ENCODE measurements around the gene ABCC4. TPM values are rescaled to one million over a fixed set of nuclear protein-coding genes. Genes with fewer than 3 reads are reported as not detected.

Gene ABCC4
- total RNA-seq, 1 experiment from 2014 or later, result 26.3 TPM

- DNase-seq (ENCODE audit: low read depth, low spot score) (no peak), ATAC-seq (no peak)
- TF ChIP-seq POLR2A (IDR thresholded peaks at IDR 0.05; ENCODE audit: borderline replicate concordance, extremely low read depth, insufficient read depth, insufficient read length) (no peak), RAD21 (IDR thresholded peaks at IDR 0.05; ENCODE audit: low read depth) (no peak), SP1 (IDR thresholded peaks at IDR 0.05; ENCODE audit: low read depth) (no peak), ELF1 (IDR thresholded peaks at IDR 0.05; ENCODE audit: borderline replicate concordance, low read depth) (no peak), FOSL1 (IDR thresholded peaks at IDR 0.05; ENCODE audit: low read depth) (no peak), MAX (IDR thresholded peaks at IDR 0.05) (no peak), ATF3 (IDR thresholded peaks at IDR 0.05) (no peak), TCF7L2 (IDR thresholded peaks at IDR 0.05; ENCODE audit: borderline replicate concordance, extremely low read depth, insufficient read depth, insufficient read length) (no peak), CBX3 (IDR thresholded peaks at IDR 0.05; ENCODE audit: low read depth) (no peak), REST (IDR thresholded peaks at IDR 0.05; ENCODE audit: low read depth) (no peak), EGR1 (IDR thresholded peaks at IDR 0.05; ENCODE audit: low read depth) (no peak)
- Histone ChIP-seq H3K4me2 (ENCODE audit: low read length) (no peak overlapping the region), H3K27me3 (ENCODE audit: insufficient read depth, low read length) (no peaks in the 10 kb centered on the region), H3K4me3 (replicated peaks in 1 of 2; ENCODE audit: low read depth in 1 of 2, low read length in 2 of 2) (no peak overlapping the region), H3K79me2 (ENCODE audit: insufficient read depth, low read length) (peaks cover 3% of the 10 kb centered on the region; the same call in 1 of the 2 replicates), H2AFZ (ENCODE audit: low read depth, low read length, poor library complexity, severe bottlenecking) (no peak overlapping the region), H3K27ac (ENCODE audit: low read depth, low read length) (no peak overlapping the region), H3K36me3 (ENCODE audit: control insufficient read depth in 1 of 2, insufficient read depth in 2 of 2, low read length in 2 of 2) (peaks cover 0 to 12% of the 10 kb centered on the region in 2 experiments; a peak in 2 of 4 replicates), H3K9me2 (ENCODE audit: insufficient read depth) (no peaks in the 10 kb centered on the region), H4K20me1 (ENCODE audit: insufficient read depth) (no peaks in the 10 kb centered on the region), H3K4me1 (ENCODE audit: control insufficient read depth in 1 of 2, insufficient read depth in 2 of 2, low read length in 2 of 2) (no peaks in the 10 kb centered on the region), H3K9ac (ENCODE audit: low read length) (no peak overlapping the region), H3K9me3 (ENCODE audit: control insufficient read depth in 1 of 2, insufficient read depth in 1 of 2, low read depth in 1 of 2, low read length in 2 of 2) (no peaks in the 10 kb centered on the region)
- no TSS peak for BruUV-seq (replicated peaks)
- RAD21 ChIA-PET (ENCODE audit: low non-redundant PET in 1 of 2, low total read pairs in 2 of 2, uncharacterized antibody in 2 of 2, unreplicated experiment in 2 of 2), result no interaction called here
- CTCF ChIA-PET, result interaction anchor here (0.7 to 1.2 kb wide), 2 partner anchors 13 to 272 kb away, joined by 3 to 5 read pairs; no protein-coding TSS in a partner anchor
- intact Hi-C loops (cut with micrococcal nuclease), result no loop called here
- POLR2A ChIA-PET, result no interaction called here
Measured at GRCh38 chr13:95209109-95209508, 92.1 kb downstream of the ABCC4 start.
